HG03097 (cell line): ENCODE measurements around the gene SUN3.
A peak's percentile ranks its signal among the peaks of the same experiment; 100 is the strongest.
"Not testable (repeated sequence)": the region's sequence is repeated elsewhere in the genome, so short reads cannot be mapped to it uniquely, and the experiment has no call there.

Source experiments
- ATAC-seq: cut with Tn5 transposase; IDR thresholded peaks from one replicate; pipeline ENCODE4 v1.9.1; 2021; ENCODE audit not compliant: unreplicated experiment, low FRiP score

Gene SUN3

DNA sequence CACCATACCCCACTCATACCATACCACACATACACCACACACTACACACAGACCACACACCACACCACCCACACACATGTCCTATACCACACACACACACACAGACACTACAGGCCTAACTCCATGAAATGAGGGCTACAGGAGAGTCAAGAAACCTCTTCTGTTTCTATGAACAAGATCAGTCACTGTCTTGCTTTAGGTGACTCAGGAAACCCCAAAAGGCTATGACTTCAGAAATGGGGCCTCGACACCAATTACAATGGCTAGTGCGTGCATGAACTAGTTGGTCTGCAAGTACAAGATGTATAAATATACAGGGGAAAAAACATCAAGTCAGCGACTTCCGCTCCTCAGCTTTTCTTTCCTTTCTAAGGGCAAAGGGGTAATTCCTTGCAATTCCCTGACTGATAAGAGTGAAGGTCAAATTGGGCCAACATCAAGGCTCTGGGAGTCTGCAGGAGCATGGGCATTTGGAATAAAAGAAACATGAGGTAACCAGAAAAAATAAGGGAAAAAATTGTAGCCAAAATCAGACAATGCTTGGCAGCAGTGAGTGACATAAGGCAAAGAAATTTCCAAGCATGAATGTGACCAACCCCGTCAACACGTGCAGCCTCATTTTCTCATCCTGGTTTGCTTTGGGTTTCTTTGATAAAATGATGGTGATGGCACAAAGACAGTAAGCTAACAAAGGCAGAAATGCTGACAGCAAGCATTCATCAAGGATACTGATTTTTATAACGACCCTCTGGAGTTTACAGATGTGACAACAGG, 82.1 kb downstream of the SUN3 start:
- ATAC-seq, result no peak

DNA sequence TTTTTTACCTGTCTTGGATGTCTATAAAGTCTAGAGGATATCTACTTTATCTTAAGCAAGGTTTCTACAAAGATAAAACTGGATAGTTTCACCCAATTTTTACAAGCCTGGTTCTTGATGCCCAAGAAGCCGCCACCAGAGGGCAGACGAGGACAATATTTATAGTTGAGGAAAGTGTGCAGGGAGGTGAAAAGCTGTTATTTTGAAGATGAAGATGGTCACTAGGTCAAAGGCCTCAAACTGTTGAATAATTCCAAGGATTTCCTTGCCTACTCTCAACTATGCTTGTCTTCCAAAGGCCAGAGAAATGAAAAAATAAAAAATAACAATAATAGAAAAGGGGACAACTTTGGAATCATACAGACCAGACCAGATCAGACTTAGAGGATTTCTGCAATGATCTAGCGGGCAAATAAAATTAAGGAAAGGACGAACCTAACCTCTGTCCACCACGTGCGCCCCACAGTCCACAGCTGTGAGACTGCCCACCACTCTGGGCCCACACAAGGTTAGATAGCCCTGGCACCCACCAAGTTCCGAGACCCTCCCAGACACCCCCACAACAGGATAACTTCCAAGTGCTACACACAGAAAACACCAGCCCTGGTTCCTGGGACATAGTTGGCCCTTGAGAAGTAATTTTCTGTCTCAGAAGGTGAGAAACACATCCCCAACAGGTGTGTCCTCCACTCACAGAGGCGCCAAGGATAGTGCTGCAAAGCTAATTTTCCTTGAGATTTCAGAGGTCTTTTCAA, 83.5 kb downstream of the SUN3 start:
- no peak for ATAC-seq

DNA sequence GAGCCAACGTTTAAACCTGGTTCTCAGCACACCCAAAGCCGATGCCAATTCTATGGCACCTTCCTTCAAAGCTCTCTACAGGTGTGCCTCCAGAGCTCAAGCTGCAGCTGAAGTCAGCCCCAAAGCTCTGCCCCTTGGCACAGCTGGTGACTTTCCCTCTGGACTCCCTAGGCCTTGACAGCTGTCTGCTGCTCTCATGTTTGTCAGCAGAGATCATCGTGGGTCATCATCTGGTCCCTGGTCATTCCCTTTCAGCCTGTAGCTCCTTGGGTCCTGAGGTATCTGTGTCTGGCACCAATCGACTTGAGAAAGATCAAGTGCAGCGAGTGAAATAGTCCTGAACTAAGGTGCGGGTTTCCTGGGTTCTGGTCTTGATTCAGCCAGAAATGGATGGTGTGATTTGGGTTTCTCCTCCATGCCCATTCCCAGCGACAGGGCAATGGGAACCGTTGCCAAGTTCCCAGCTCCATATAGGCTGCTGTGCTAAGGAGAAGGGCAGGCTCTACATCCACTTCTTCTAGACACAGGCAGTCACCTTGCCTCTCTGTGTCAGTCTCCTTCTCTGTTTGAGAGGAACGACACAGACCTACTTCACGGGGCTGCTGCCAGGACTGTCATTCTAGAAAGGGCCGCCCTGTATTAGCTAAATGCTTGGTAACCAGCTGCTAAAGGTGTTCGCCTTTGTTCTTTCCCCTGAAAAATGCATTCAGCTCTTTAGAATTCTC, 84.2 kb downstream of the SUN3 start:
- ATAC-seq, result no peak

DNA sequence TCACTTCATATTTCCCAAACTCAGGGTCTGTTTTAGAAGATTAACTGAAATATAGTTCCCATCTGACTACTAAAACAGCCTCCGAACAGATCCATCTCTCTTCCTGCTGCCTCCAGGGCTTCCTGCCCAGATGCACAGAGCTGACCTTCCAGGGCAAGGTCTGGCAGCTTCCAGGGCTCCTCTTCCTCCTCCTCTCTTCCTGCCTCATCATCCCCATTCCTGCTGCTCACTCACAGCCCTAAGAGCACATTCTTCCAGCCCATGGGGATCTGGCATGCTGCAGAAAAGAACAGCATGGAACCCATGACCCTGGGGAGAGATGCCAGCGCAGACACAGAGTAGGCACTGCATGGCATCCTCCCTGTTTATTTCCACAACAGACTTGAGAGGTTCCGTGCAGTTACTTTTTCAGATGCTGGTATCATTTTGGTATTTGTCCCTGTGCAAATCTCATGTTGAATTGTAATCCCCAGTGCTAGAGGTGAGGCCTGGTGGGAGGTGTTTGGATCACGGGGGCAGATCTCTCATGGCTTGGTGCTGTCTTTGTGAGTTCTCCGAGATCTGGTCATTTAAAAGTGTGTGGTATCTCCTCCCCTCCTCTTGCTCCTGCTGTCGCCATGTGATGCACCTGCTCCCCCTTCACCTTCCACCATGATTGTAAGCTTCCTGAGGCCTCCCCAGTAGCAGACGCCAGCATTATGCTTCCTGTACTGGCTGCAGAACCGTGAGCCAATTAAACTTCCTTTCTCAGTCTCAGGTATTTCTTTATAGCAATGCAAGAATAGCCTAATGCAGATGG, 85.0 kb downstream of the SUN3 start:
- ATAC-seq, result no peak

DNA sequence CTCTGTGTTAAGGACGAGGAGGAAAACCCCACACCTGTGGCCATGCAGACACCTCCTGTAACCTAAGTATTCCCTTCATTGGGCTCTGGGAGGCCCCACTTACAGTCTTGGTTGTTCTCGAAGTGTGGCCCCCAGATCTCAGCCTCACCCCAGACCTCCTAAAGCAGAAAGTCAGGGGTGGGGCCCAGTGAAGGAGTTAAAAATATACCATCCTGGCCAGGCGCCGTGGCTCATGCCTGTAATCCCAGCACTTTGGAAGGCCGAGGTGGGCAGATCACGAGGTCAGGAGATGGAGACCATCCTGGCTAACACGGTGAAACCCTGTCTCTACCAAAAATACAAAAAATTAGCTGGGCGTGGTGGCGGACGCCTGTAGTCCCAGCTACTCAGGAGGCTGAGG, 86.3 kb downstream of the SUN3 start:
- not testable (repeated sequence) for ATAC-seq

DNA sequence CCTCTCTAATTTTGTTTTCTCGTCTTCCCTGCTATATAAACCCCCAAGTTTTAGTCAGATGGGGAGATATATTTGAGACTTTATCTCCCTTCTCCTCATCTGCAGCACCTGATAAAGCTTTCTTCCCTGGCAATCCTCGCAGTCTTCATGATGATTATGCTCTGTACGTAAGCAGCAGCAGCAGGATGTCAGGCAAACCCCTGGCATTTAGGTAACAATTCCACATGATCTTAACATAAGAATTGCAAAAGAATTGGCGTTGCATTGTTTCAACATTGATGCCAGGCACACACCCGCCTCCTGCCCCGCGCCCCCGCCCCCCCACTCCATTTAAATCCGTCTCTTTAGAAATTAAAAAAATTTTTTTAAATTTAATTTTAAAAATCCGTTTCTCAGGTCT, 86.8 kb downstream of the SUN3 start:
- ATAC-seq, result no peak

DNA sequence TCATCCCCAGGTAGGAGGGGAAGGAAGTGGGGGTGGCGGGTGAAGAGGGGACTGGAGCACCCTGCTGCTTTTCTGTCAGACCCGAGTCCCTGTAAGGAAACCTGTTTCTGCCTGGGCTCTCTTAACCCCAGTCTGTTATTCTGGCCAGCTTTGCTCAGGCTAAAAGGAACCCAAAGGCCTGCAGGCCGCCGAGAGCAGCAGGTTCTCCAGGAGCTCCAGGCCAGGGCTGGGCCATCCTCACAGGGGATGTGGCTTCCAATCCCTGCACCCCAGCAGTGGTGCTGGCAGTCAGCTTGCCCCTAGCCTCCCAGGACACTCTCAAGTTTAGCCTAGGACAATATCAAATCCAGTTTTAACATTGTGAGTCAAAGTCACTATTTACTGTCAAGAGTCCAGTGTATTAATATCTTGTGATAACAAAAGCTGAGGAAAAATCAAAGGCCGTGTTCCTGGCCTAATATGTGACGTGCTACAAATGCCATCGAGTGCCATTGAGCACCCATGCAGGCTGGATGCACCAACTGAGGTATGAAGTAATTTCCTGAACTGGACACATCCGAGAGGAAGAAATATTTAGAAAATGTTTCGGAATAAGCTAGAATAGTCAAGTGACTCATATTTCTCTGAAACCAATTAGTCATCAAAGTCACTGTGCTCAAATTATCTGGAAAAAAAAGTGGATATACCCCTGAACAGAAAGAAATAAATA, 87.6 kb downstream of the SUN3 start:
- no peak for ATAC-seq

DNA sequence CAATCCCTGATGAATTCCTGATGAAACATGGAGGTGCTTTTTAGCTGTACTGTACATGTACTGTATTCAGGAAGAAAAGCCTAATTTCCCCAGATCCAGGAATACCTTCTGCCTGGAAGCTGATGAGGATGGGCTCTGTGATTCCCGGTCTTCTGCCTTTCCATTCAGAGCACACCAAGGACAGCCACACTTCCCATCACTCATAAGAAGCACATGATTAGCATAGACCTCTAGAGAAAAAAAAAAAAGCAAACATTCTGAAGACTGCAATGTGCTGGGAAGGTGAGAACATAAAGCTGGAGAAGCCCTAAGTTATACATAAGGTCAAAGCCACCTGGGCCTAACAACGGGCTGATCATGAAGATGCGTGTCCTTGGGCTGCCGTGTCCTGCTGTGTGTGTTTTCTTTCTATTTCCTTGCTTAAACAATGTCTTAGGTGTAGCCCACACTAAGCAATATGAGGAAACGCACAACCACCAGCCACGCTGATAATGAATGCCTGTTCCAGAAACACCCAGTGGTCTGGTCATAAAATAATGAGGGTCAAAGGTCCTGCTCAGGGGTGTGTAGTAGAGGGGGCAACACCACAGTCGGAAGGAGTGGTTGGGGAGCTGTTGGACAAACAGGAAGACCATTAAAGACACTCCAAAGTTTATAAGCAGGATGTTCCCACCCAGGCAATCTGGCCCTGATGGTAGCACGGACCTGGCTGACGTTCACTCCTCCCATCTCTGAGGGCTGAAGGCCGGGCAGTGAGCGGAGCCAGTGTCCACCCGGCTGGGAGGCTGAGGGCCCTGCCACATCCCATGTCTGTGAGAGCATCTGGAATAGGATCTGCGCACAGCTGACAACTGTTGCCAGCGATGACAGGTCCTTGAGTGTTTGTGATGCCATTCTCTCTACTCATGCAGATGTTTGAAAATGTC, 88.6 kb downstream of the SUN3 start:
- no peak for ATAC-seq

DNA sequence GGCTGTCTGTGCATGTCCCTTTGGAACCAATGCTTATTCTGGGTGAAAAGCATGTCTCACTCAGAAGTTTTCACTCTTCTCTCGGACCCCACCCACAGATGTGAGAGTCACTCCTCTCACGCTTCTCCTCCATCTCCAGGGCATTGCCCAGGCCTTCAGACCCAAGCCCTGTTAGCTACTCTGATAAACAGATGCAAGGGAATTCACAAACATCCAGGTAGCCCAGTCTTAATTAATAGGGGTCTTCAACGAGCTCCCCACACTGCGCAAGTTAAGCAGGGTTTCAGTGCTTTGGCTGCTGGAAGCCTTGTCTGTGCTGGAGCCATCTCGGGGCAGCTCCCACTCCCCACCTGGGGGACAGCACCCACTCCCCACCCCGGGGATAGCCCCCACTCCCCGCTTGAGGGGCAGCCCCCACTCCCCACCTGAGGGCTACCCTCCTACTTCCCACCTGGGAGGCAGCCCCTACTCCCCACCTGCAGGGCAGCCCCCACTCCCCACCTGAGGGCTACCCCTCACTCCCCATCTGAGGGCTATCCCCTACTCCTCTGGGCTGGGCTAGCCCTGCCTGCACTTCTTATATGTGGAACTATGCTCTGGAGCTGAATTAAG, 89.4 kb downstream of the SUN3 start:
- ATAC-seq, result no peak

DNA sequence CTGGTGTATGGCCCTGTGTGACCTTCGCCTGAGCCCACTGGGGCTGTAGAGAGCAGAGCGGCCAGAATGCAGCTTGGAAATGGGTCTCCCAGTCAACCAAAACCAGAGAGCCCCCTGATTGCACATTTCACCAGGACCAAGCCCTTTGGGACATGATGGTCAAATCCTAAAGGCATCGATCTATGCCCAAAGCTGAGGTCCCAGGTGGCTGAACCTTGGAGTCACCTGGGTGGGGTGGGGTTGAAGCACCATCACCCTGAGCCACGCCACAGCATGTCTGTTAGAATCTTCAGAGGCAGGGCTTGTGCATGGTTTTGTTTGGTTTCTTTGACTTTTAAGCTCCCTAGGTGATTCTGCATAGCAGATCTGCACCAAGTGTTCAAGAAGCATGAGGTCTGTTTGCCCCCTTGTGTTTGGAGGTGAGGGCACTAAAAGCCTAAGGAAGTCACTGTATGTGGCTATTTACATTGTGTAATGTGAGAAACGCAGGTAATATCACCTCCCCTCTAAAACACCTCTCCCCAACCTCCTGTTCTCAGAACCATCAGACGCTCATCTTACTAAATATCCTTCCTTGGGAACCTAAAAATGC, 90.2 kb downstream of the SUN3 start:
- no peak for ATAC-seq

DNA sequence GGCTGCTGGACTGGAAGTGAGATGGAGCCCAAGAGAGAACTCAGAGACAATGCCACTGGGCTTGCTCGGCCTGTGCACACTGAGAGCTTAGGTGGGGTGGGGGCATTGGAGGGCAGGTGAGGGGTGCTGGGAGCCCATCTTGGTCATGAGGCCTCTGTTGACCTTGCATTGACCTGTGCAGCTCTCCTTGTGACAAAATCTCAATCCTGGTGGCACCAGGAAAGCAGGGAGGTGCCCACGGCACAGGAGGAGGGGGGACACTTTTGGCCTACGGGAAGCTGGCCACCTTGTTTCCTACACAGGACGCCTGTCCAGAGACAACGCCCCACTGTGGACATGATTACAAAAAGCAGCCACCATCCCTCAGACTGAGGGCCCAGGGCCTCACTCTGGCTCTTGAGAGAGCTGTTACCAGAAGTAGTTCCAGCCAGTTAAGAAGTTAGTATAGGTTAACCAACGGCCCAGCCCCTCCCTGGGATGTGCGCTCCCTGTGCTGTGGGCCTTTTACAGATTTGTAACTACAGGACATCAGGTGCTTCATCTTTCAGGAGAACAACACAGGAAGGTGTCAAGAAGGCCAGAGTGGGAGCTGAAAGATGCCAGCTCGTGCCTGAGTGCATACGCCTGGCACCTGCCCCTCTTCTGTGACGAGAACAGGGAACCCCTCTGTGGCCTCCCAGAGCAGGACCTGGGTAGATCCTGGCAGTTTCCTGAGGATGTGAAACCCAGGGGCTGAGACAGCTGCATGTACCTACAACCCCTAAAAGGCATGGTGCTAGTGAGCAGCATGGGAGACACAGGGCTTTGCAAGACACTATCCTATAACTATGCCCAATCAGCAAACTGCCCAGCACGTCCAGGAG, 91.0 kb downstream of the SUN3 start:
- peak; percentile 75 for ATAC-seq
